Measurements from ENCODE around the gene CCDC7.

DNA sequence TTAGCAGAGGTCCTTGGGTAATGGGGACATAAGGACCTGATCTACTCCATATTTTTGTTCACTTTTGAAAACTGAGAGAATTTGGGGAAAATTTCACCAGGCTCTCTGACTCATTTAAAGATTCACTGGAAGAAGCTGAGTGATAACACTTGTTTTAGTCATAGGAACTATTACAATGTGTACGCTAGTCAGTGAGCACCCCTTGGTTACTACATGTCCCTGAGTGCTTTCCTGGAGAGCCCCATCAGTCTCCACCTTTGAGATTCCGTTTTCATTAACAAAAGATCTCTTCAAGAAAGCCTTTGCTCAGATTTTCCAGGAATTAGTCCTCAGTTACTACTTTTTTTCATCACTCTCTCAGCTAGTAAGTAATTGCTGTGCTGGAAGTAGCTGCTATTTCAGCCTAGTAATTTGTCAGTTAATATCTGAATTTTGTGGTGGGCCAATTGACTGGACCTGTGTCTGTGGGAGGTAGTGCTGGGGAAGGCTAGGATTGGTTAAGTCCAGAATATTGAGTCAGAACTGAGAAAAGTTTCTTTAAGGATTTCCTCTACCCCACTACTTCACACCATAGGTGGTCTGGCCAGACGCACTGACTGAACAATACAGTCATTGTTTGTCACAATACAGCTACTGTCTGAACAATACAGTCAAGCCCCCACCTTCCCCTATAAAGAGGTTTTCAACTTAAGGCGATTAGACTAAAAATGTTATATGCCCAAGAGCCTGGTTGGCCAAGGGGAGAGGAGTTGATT, 235.0 kb downstream of the CCDC7 start:
- TF ChIP-seq, protein P1, sequence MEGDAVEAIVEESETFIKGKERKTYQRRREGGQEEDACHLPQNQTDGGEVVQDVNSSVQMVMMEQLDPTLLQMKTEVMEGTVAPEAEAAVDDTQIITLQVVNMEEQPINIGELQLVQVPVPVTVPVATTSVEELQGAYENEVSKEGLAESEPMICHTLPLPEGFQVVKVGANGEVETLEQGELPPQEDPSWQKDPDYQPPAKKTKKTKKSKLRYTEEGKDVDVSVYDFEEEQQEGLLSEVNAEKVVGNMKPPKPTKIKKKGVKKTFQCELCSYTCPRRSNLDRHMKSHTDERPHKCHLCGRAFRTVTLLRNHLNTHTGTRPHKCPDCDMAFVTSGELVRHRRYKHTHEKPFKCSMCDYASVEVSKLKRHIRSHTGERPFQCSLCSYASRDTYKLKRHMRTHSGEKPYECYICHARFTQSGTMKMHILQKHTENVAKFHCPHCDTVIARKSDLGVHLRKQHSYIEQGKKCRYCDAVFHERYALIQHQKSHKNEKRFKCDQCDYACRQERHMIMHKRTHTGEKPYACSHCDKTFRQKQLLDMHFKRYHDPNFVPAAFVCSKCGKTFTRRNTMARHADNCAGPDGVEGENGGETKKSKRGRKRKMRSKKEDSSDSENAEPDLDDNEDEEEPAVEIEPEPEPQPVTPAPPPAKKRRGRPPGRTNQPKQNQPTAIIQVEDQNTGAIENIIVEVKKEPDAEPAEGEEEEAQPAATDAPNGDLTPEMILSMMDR (IDR thresholded peaks at IDR 0.05 in 4 of 5, conservative IDR thresholded peaks at IDR 0.05 in 1 of 5) = no peak
- TF ChIP-seq POLR2A (IDR thresholded peaks at IDR 0.05) = no peak
